Thyroid gland (tissue), 4 donors: ENCODE results near the gene CTBP1.

Experiments used
- POLR2A ChIP-seq, 2 donors: fragments of 450-650 bp; IDR thresholded peaks; one replicate each; pipeline ENCODE4 v1.6.1; 2017; ENCODE audit warnings: antibody characterized with exemption in 2 of 2, mild to moderate bottlenecking in 2 of 2, moderate library complexity in 1 of 2
- TF ChIP-seq, protein P1 (sequence below), 6 experiments: fragments of 200-600 bp in 3 of 6; fragments of 450-650 bp in 3 of 6; sonication (generic) in 3 of 6; IDR thresholded peaks; one replicate each; pipeline ENCODE4 v1.5.1; 2016 to 2019; ENCODE audit warnings: antibody characterized with exemption in 6 of 6, mild to moderate bottlenecking in 2 of 6, inconsistent platforms in 1 of 6, moderate library complexity in 1 of 6

DNA sequence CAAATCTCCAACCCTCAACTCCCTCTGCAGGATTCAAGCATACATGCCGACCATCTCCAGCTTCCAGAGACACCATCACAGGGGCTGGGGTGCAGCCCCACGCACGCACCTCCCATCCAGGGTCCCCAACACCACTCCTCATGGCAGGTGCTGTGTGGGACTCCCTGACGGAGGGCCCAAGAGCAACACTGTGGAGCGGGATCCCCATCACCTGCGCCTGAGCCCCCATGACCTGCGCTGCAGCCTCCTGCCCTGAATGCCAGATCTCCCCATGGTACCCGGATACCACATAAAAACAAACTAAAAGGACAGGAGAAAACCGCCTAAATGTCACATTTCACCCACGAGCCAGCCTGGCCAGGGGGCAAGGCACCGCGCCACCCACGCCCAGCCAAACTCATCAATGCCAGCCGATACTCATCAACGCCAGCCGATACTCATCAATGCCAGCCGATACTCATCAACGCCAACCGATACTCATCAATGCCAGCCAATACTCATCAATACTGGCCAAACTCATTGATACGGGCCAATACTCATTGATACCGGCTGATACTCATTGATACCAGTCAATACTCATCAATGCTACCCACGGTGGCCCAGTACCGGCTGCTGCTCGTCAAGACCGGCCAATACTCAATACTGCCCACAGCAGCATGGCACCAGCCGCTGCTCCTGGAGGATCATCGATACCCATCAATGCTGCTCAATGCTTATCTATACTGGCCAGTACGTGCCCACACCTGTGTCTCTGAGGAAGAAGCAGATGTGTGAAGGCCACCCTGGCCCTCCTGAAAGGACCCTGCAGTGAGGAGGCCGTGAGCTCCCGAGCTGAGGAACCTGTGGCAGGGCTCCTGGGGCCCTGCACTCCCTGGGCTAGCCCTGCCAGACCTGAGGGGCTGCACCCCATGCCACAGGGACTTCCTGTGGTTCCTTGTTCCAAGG, 6.2 kb downstream of the CTBP1 start:
- TF ChIP-seq POLR2A (IDR thresholded peaks at IDR 0.05), result no peak
- TF ChIP-seq, protein P1, sequence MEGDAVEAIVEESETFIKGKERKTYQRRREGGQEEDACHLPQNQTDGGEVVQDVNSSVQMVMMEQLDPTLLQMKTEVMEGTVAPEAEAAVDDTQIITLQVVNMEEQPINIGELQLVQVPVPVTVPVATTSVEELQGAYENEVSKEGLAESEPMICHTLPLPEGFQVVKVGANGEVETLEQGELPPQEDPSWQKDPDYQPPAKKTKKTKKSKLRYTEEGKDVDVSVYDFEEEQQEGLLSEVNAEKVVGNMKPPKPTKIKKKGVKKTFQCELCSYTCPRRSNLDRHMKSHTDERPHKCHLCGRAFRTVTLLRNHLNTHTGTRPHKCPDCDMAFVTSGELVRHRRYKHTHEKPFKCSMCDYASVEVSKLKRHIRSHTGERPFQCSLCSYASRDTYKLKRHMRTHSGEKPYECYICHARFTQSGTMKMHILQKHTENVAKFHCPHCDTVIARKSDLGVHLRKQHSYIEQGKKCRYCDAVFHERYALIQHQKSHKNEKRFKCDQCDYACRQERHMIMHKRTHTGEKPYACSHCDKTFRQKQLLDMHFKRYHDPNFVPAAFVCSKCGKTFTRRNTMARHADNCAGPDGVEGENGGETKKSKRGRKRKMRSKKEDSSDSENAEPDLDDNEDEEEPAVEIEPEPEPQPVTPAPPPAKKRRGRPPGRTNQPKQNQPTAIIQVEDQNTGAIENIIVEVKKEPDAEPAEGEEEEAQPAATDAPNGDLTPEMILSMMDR (IDR thresholded peaks at IDR 0.05), result no peak
